DMS114 treated with DMSO at 0.1 percent for 48 hours (cell line): ENCODE results near the gene ROPN1L.
"Not testable (repeated sequence)": the region's sequence is repeated elsewhere in the genome, so short reads cannot be mapped to it uniquely, and the experiment has no call there.

Experiments
- DNase-seq: peaks from one replicate; lab custom pipeline; 2025; ENCODE audit not compliant: unreplicated experiment; lab: John Stamatoyannopoulos, UW

The ROPN1L gene

GRCh38 chr5:10499066-10499465 lies 57.4 kb downstream of the ROPN1L start:
- no peak for DNase-seq

- DNase-seq, result no peak
Measured at GRCh38 chr5:10499776-10500175, 58.1 kb downstream of the ROPN1L start.

GRCh38 chr5:10500669-10501068 lies 59.0 kb downstream of the ROPN1L start:
- DNase-seq, result no peak

- DNase-seq, result no peak
Measured at GRCh38 chr5:10501554-10502075, 59.9 kb downstream of the ROPN1L start.

- DNase-seq, result no peak
Measured at GRCh38 chr5:10502130-10502529, 60.5 kb downstream of the ROPN1L start.

GRCh38 chr5:10502578-10502977 lies 60.9 kb downstream of the ROPN1L start:
- DNase-seq, result no peak

- no peak for DNase-seq
Measured at GRCh38 chr5:10503321-10503720, 61.6 kb downstream of the ROPN1L start.

GRCh38 chr5:10503997-10504793 lies 62.5 kb downstream of the ROPN1L start:
- DNase-seq, result no peak

GRCh38 chr5:10505517-10506095 lies 63.9 kb downstream of the ROPN1L start:
- DNase-seq, result no peak

- DNase-seq, result no peak
Measured at GRCh38 chr5:10506535-10506934, 64.9 kb downstream of the ROPN1L start.

GRCh38 chr5:10507575-10508096 lies 66.0 kb downstream of the ROPN1L start:
- no peak for DNase-seq

GRCh38 chr5:10509575-10509974 lies 67.9 kb downstream of the ROPN1L start:
- no peak for DNase-seq

GRCh38 chr5:10511741-10512640 lies 70.3 kb downstream of the ROPN1L start:
- no peak for DNase-seq

GRCh38 chr5:10513501-10514442 lies 72.1 kb downstream of the ROPN1L start:
- no peak for DNase-seq

- DNase-seq, result not testable (repeated sequence)
Measured at GRCh38 chr5:10514572-10514971, 72.9 kb downstream of the ROPN1L start.
